Loucy (cell line): ENCODE measurements around the gene MGMT.

Source experiments
- CTCF ChIP-seq: fragments of 200-600 bp; sonication (generic); conservative IDR thresholded peaks from 2 replicates; pipeline ENCODE4 v1.5.1; 2014; ENCODE audit warnings: mild to moderate bottlenecking, antibody characterized with exemption, low read length
- EZH2phosphoT487 ChIP-seq: fragments of 200-600 bp; IDR thresholded peaks from 2 replicates; pipeline ENCODE4 v1.6.1; 2018; ENCODE audit warnings: antibody characterized with exemption, mild to moderate bottlenecking, moderate library complexity, borderline replicate concordance

GRCh38 chr10:129550658-129551057 lies 83.6 kb downstream of the MGMT start:
- TF ChIP-seq CTCF, result no peak
- TF ChIP-seq EZH2phosphoT487, result no peak
